Omental fat pad (tissue), 4 donors: Measurements from ENCODE around the gene ZFP82. TPM values are rescaled to one million over a fixed set of nuclear protein-coding genes. Genes with fewer than 3 reads are reported as not detected.

Source experiments
- ATAC-seq: fragments of 150-250 bp; one replicate; pipeline ENCODE4 v1.9.1; 2016; ENCODE audit warnings: mild to moderate bottlenecking, moderate library complexity; ENCODE audit not compliant: low FRiP score
- DNase-seq: peaks from one replicate; pipeline ENCODE4 v3.0.0-alpha.2; 2019; ENCODE audit warnings: low spot score
- total RNA-seq, 4 donors: library from RNA; depleted of rRNA; stranded (reverse); fragments of >200 nt; gene quantifications; one replicate each; pipeline ENCODE4 v1.1.0, GENCODE V29; 2016
- TF ChIP-seq, protein P1 (sequence below), 3 donors: fragments of 450-650 bp; IDR thresholded peaks; one replicate each; pipeline ENCODE4 v1.5.1; 2016 to 2017; ENCODE audit warnings: antibody characterized with exemption in 3 of 3, mild to moderate bottlenecking in 3 of 3, moderate library complexity in 2 of 3

Gene ZFP82
- total RNA-seq, 4 donors from 2014 or later, result 2.9 to 5.6 (median 4.0) TPM

DNA sequence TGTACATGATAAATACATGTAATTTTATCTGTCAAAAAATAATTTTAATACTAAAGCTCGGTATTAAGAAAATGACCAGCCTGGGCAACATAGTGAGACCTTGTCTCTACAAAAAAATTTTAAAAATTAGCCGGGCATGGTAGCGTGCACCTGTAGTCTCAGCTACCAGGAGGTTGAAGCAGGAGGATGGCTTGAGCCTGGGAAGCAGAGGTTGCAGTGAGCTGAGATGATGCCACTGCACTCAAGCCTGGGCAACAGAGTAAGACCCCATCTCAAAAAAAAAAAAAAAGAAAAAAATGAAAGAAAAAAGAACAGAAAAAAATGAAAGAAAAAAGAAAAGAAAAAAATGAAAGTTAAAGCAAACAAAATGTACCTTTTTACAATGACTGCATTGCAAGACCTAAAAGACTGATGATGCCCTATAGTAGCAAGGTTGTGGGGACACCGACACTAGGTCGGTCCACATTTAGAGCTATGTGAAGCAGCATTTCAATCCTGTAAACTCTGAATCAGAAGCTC is 44.7 kb downstream of the ZFP82 start:
- ATAC-seq, result no peak
- TF ChIP-seq, protein P1, sequence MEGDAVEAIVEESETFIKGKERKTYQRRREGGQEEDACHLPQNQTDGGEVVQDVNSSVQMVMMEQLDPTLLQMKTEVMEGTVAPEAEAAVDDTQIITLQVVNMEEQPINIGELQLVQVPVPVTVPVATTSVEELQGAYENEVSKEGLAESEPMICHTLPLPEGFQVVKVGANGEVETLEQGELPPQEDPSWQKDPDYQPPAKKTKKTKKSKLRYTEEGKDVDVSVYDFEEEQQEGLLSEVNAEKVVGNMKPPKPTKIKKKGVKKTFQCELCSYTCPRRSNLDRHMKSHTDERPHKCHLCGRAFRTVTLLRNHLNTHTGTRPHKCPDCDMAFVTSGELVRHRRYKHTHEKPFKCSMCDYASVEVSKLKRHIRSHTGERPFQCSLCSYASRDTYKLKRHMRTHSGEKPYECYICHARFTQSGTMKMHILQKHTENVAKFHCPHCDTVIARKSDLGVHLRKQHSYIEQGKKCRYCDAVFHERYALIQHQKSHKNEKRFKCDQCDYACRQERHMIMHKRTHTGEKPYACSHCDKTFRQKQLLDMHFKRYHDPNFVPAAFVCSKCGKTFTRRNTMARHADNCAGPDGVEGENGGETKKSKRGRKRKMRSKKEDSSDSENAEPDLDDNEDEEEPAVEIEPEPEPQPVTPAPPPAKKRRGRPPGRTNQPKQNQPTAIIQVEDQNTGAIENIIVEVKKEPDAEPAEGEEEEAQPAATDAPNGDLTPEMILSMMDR (IDR thresholded peaks at IDR 0.05), result no peak
- no peak for DNase-seq

DNA sequence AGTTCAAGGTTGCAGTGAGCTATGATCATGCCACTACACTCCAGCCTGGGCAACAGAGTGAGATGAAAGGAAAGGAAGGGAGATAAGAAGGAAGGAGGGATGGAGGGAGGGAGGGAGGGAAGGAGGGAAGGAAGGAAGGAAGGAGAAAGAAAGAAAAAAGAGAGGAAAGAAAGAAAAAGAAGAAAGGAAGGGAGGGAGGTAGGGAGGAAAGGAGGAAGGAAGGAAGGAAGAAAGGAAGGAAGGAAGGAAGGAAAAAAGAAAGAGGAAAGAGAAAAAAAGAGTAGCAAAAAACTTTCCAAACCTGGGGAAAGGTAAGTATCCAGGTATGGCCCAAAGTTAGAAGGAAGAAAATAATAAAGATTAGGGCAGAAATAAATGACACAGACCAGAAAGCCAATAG is 46.6 kb downstream of the ZFP82 start:
- DNase-seq, result no peak
- no peak for ATAC-seq
- TF ChIP-seq, protein P1 (IDR thresholded peaks at IDR 0.05), result no peak

DNA sequence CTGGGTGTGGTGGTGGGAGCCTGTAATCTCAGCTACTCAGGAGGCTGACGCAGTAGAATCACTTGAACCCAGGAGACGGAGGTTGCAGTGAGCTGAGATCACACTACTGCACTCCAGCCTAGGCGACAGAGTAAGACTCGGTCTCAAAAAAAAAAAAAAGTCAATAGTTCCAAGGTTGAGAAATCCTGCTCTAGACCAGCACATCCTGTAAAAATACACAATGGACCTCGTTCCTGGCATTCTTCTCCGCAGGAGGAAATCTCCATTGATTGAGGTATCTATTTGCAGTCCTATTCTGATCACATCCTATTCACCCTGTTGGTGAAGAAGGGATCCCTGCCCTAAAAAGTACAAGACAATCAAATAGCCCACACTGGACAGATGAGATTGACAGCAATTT is 54.6 kb downstream of the ZFP82 start:
- TF ChIP-seq, protein P1 (IDR thresholded peaks at IDR 0.05), result no peak
- no peak for ATAC-seq

More for the DNA sequence above, 54.6 kb downstream of the ZFP82 start:
- DNase-seq, result no peak

Other genes starting within 250 kb of the ZFP82 start
- gene ZNF565, start 204.0 kb downstream of the ZFP82 start, total RNA-seq, result 1 to 10 TPM; 4.3 to 8.5 (median 6.0) TPM
- gene ZNF146, start 203.5 kb downstream of the ZFP82 start, total RNA-seq, result 10 to 100 TPM; 45.6 to 89.0 (median 61.2) TPM
- 10 to 100 TPM in 1 of 4 donors, 1 to 10 TPM in 3; 1.4 to 10.4 (median 3.2) TPM for gene ZFP14, start 39.4 kb downstream of the ZFP82 start, total RNA-seq
- 10 to 100 TPM in 3 of 4 donors, 1 to 10 TPM in 1; 8.1 to 22.7 (median 12.2) TPM for gene ZNF566, start 70.9 kb upstream of the ZFP82 start, total RNA-seq
- gene ZNF260, start 109.6 kb upstream of the ZFP82 start, total RNA-seq, result 10 to 100 TPM in 2 of 4 donors, 1 to 10 TPM in 2; 5.3 to 31.5 (median 9.1) TPM
- gene ZNF529, start 154.6 kb upstream of the ZFP82 start, total RNA-seq, result 10 to 100 TPM in 2 of 4 donors, 1 to 10 TPM in 2; 9.8 to 17.1 (median 11.9) TPM
- 1 to 10 TPM in 3 of 4 donors, under 1 TPM in 1; 0.79 to 5.0 (median 4.3) TPM for gene ZNF382, start 186.7 kb upstream of the ZFP82 start, total RNA-seq
- gene ZNF461, start 248.2 kb upstream of the ZFP82 start, total RNA-seq, result 1 to 10 TPM; 4.2 to 8.0 (median 6.9) TPM